HL-60 (cell line): ENCODE results near the gene TYK2.
"Not testable (repeated sequence)": the region's sequence is repeated elsewhere in the genome, so short reads cannot be mapped to it uniquely, and the experiment has no call there.

Experiments
- CTCF ChIP-seq: IDR thresholded peaks from one replicate; pipeline ENCODE4 v1.5.1; 2011; ENCODE audit warnings: low read length, control low read depth, inconsistent platforms; ENCODE audit not compliant: insufficient read depth
- POLR2AphosphoS5 ChIP-seq: IDR thresholded peaks from 2 replicates; pipeline ENCODE4 v1.6.1; 2012; ENCODE audit warnings: low read depth
- REST ChIP-seq: IDR thresholded peaks from 2 replicates; pipeline ENCODE4 v1.6.1; 2012; ENCODE audit warnings: low read depth; ENCODE audit not compliant: insufficient replicate concordance
- SPI1 ChIP-seq: IDR thresholded peaks from 2 replicates; pipeline ENCODE4 v1.6.1; 2012; ENCODE audit warnings: low read depth, mild to moderate bottlenecking, borderline replicate concordance

- not testable (repeated sequence) for TF ChIP-seq CTCF, POLR2AphosphoS5, SPI1, REST
These were observed 43.6 kb downstream of the TYK2 start for GRCh38 chr19:10336725-10337124.
